Measurements from ENCODE around the gene PRR19.
"Not testable (repeated sequence)": the region's sequence is repeated elsewhere in the genome, so short reads cannot be mapped to it uniquely, and the experiment has no call there.

PRR19 gene

GRCh38 chr19:42301646-42302203 is at the start of gene PRR19:
Gene PRR19 (plus strand): TSS chr19:42302132. CDS start chr19:42309585, 7,453 bp downstream.
- H3K9me3 ChIP-seq (ENCODE audit: low read length) = no peaks in the 10 kb centered on the region
- peak within 1 kb of the TSS; percentile 79 for H3K4me3 ChIP-seq (ENCODE audit: low read length)
- H3K27me3 ChIP-seq (ENCODE audit: insufficient read depth, low read length) = no peaks in the 10 kb centered on the region
- H3K4me1 ChIP-seq (ENCODE audit: insufficient read depth, low read length) = peaks cover 17% of the 10 kb centered on the region
- H2AFZ ChIP-seq (ENCODE audit: low read depth, low read length) = peak within 1 kb of the TSS; percentile 51
- H3K36me3 ChIP-seq (ENCODE audit: insufficient read depth, low read length) = peaks cover 15% of the 10 kb centered on the region

GRCh38 chr19:42252365-42253244 is 49.3 kb upstream of the PRR19 start:
- no peaks in the 10 kb centered on the region for H3K27me3 ChIP-seq (ENCODE audit: insufficient read depth, low read length)
- peak overlapping the region; percentile 62 for H3K4me3 ChIP-seq (ENCODE audit: low read length)
- peaks cover 15% of the 10 kb centered on the region for H3K36me3 ChIP-seq (ENCODE audit: insufficient read depth, low read length)
- no peaks in the 10 kb centered on the region for H3K9me3 ChIP-seq (ENCODE audit: low read length)
- H2AFZ ChIP-seq (ENCODE audit: low read depth, low read length) = no peak overlapping the region
- peaks cover 32% of the 10 kb centered on the region for H3K4me1 ChIP-seq (ENCODE audit: insufficient read depth, low read length)

- Histone ChIP-seq H3K9me3 (ENCODE audit: low read length) (no peaks in the 10 kb centered on the region), H2AFZ (ENCODE audit: low read depth, low read length) (no peak overlapping the region), H3K36me3 (ENCODE audit: insufficient read depth, low read length) (peaks cover 15% of the 10 kb centered on the region), H3K4me1 (ENCODE audit: insufficient read depth, low read length) (peaks cover 32% of the 10 kb centered on the region), H3K4me3 (ENCODE audit: low read length) (peak overlapping the region; percentile 98), H3K27me3 (ENCODE audit: insufficient read depth, low read length) (no peaks in the 10 kb centered on the region)
These were observed 48.5 kb upstream of the PRR19 start for GRCh38 chr19:42253245-42254088.

- peak overlapping the region; percentile 27 for H2AFZ ChIP-seq (ENCODE audit: low read depth, low read length)
These were observed 47.7 kb upstream of the PRR19 start for GRCh38 chr19:42254089-42254849.

GRCh38 chr19:42254850-42255765 is 46.8 kb upstream of the PRR19 start, which contains the start of gene ERF:
Gene ERF (minus strand): TSS chr19:42255128. CDS start chr19:42254999, 129 bp downstream.
- Histone ChIP-seq H2AFZ (ENCODE audit: low read depth, low read length) (peak within 1 kb of the TSS; percentile 71), H3K27me3 (ENCODE audit: insufficient read depth, low read length) (no peaks in the 10 kb centered on the region), H3K9me3 (ENCODE audit: low read length) (no peaks in the 10 kb centered on the region), H3K4me1 (ENCODE audit: insufficient read depth, low read length) (peaks cover 32% of the 10 kb centered on the region), H3K36me3 (ENCODE audit: insufficient read depth, low read length) (peaks cover 7% of the 10 kb centered on the region), H3K4me3 (ENCODE audit: low read length) (peak within 1 kb of the TSS; percentile 98)

More at GRCh38 chr19:42254089-42254849, 47.7 kb upstream of the PRR19 start:
- Histone ChIP-seq H3K9me3 (ENCODE audit: low read length) (no peaks in the 10 kb centered on the region), H3K4me1 (ENCODE audit: insufficient read depth, low read length) (peaks cover 32% of the 10 kb centered on the region), H3K27me3 (ENCODE audit: insufficient read depth, low read length) (no peaks in the 10 kb centered on the region), H3K36me3 (ENCODE audit: insufficient read depth, low read length) (peaks cover 15% of the 10 kb centered on the region), H3K4me3 (ENCODE audit: low read length) (peak overlapping the region; percentile 98)

GRCh38 chr19:42255766-42256745 is 45.9 kb upstream of the PRR19 start:
- Histone ChIP-seq H2AFZ (ENCODE audit: low read depth, low read length) (peak overlapping the region; percentile 71), H3K4me3 (ENCODE audit: low read length) (peak overlapping the region; percentile 98), H3K36me3 (ENCODE audit: insufficient read depth, low read length) (no peaks in the 10 kb centered on the region), H3K4me1 (ENCODE audit: insufficient read depth, low read length) (peaks cover 32% of the 10 kb centered on the region), H3K9me3 (ENCODE audit: low read length) (no peaks in the 10 kb centered on the region), H3K27me3 (ENCODE audit: insufficient read depth, low read length) (no peaks in the 10 kb centered on the region)

- H3K9me3 ChIP-seq (ENCODE audit: low read length); H3K27me3 ChIP-seq (ENCODE audit: insufficient read depth, low read length); H3K4me3 ChIP-seq (ENCODE audit: low read length); H2AFZ ChIP-seq (ENCODE audit: low read depth, low read length); H3K36me3 ChIP-seq (ENCODE audit: insufficient read depth, low read length): not testable (repeated sequence)
- H3K4me1 ChIP-seq (ENCODE audit: insufficient read depth, low read length) = peaks cover 18% of the 10 kb centered on the region
These were observed 44.1 kb upstream of the PRR19 start for GRCh38 chr19:42257842-42258241.

GRCh38 chr19:42261763-42262162 is 40.2 kb upstream of the PRR19 start:
- H2AFZ ChIP-seq (ENCODE audit: low read depth, low read length) = no peak overlapping the region
- H3K27me3 ChIP-seq (ENCODE audit: insufficient read depth, low read length) = no peaks in the 10 kb centered on the region
- no peaks in the 10 kb centered on the region for H3K36me3 ChIP-seq (ENCODE audit: insufficient read depth, low read length)
- peaks cover under 1% of the 10 kb centered on the region for H3K4me1 ChIP-seq (ENCODE audit: insufficient read depth, low read length)
- no peak overlapping the region for H3K4me3 ChIP-seq (ENCODE audit: low read length)
- H3K9me3 ChIP-seq (ENCODE audit: low read length) = no peaks in the 10 kb centered on the region

GRCh38 chr19:42266105-42266504 is 35.8 kb upstream of the PRR19 start:
- not testable (repeated sequence) for H3K27me3 ChIP-seq (ENCODE audit: insufficient read depth, low read length); H2AFZ ChIP-seq (ENCODE audit: low read depth, low read length); H3K4me3 ChIP-seq (ENCODE audit: low read length); H3K36me3 ChIP-seq (ENCODE audit: insufficient read depth, low read length); H3K9me3 ChIP-seq (ENCODE audit: low read length)
- H3K4me1 ChIP-seq (ENCODE audit: insufficient read depth, low read length) = peaks cover 22% of the 10 kb centered on the region

GRCh38 chr19:42266928-42267603 is 34.9 kb upstream of the PRR19 start:
- H3K4me1 ChIP-seq (ENCODE audit: insufficient read depth, low read length) = peaks cover 23% of the 10 kb centered on the region
- H3K36me3 ChIP-seq (ENCODE audit: insufficient read depth, low read length); H3K9me3 ChIP-seq (ENCODE audit: low read length); H3K27me3 ChIP-seq (ENCODE audit: insufficient read depth, low read length): not testable (repeated sequence)
- H2AFZ ChIP-seq (ENCODE audit: low read depth, low read length) = peak overlapping the region; percentile 83
- peak overlapping the region; percentile 69 for H3K4me3 ChIP-seq (ENCODE audit: low read length)

All from neuron (in vitro differentiated cells).